HepG2 (cell line): Measurements from ENCODE around the gene USP1. TPM values are rescaled to one million over a fixed set of nuclear protein-coding genes. Genes with fewer than 3 reads are reported as not detected.
A peak's percentile ranks its signal among the peaks of the same experiment; 100 is the strongest.

Experiments
- ATAC-seq: fragments of 200-7000 bp; cut with Tn5 transposase; 3 replicates; pipeline ENCODE4 v1.9.1; 2020; ENCODE audit warnings: mild to moderate bottlenecking, moderate library complexity
- Bru-seq: library from RNA; stranded (reverse); fragments of 400-500 nt; gene quantifications from one replicate; lab custom pipeline; 2021; lab: Mats Ljungman, UMichigan
- BruChase-seq, 2 experiments: library from RNA; stranded (reverse); fragments of 400-500 nt; gene quantifications; one replicate each; lab custom pipeline; 2021; lab: Mats Ljungman, UMichigan
- BruUV-seq: library from RNA; stranded (reverse); fragments of 400-500 nt; replicated peaks from 2 replicates; lab custom pipeline; 2021; lab: Mats Ljungman, UMichigan
- CTCF ChIA-PET: fragments of 300-600 bp; formaldehyde crosslinking; extraction: SDS; loops from one replicate; lab custom pipeline; 2021; ENCODE audit warnings: low total read pairs, inconsistent platforms, low intra/inter-chr PET ratio; lab: Yijun Ruan, JAX
- POLR2A ChIA-PET: fragments of 350-600 bp; sonication (Branson Sonifier 250); formaldehyde crosslinking; loops from one replicate; lab custom pipeline; 2020; ENCODE audit warnings: antibody characterized with exemption, inconsistent platforms; lab: Yijun Ruan, JAX
- DNase-seq: peaks from one replicate; pipeline ENCODE4 v3.0.0-alpha.2; 2015; ENCODE audit warnings: low spot score
- FAIRE-seq: peaks from 3 replicates; lab custom pipeline; 2011; peaks lifted over from hg19 to GRCh38; lab: Jason Lieb, UNC
- H2AFZ ChIP-seq: one replicate; pipeline ENCODE4 v1.6.1; 2011; ENCODE audit warnings: low read length, inconsistent platforms
- H3K27ac ChIP-seq: fragments of 300-600 bp; 3 replicates; pipeline ENCODE4 v1.8.0; 2011; ENCODE audit warnings: mixed run types, mild to moderate bottlenecking, mixed read lengths, low read length, inconsistent platforms; ENCODE audit not compliant: insufficient read depth; ENCODE audit errors: extremely low read length
- H3K27me3 ChIP-seq, 2 experiments: fragments of 200-600 bp in 1 of 2; 2 replicates in 1 of 2; 3 replicates in 1 of 2; pipeline versions ENCODE4 v1.6.0 to v1.8.0; 2011; ENCODE audit warnings: low read length in 2 of 2, mild to moderate bottlenecking in 2 of 2, moderate library complexity in 2 of 2, inconsistent platforms in 1 of 2; ENCODE audit not compliant: insufficient read depth in 2 of 2, control insufficient read depth in 1 of 2
- H3K36me3 ChIP-seq, 2 experiments: fragments of 200-600 bp in 1 of 2; replicated peaks in 1 of 2; 2 replicates in 1 of 2; 3 replicates in 1 of 2; pipeline versions ENCODE4 v1.5.1 to v1.8.0; 2011; ENCODE audit warnings: low read length in 2 of 2, inconsistent platforms in 1 of 2; ENCODE audit not compliant: insufficient read depth in 2 of 2, control insufficient read depth in 1 of 2
- H3K4me1 ChIP-seq: 2 replicates; pipeline ENCODE4 v1.5.1; 2012; ENCODE audit warnings: low read length, inconsistent platforms; ENCODE audit not compliant: insufficient read depth
- H3K4me2 ChIP-seq: 2 replicates; pipeline ENCODE4 v1.6.0; 2011; ENCODE audit warnings: low read depth, low read length, inconsistent platforms
- H3K4me3 ChIP-seq, 3 experiments: fragments of 200-600 bp in 1 of 3; sonication (generic), shearing (Covaris generic) in 1 of 3; replicated peaks in 1 of 3; 2 replicates each; pipeline ENCODE4 v1.5.1; 2011 to 2016; ENCODE audit warnings: low read length in 3 of 3, inconsistent platforms in 2 of 3, low read depth in 2 of 3, mild to moderate bottlenecking in 2 of 3, control low read depth in 1 of 3, mixed read lengths in 1 of 3; ENCODE audit not compliant: insufficient read depth in 1 of 3
- H3K79me2 ChIP-seq: one replicate; pipeline ENCODE4 v1.6.1; 2011; ENCODE audit warnings: low read length, inconsistent platforms; ENCODE audit not compliant: insufficient read depth
- H3K9ac ChIP-seq: 2 replicates; pipeline ENCODE4 v1.6.0; 2011; ENCODE audit warnings: mild to moderate bottlenecking, low read depth, low read length, inconsistent platforms; ENCODE audit not compliant: insufficient read depth
- H3K9me3 ChIP-seq: 2 replicates; pipeline ENCODE4 v1.5.1; 2012; ENCODE audit warnings: mild to moderate bottlenecking, low read length
- H4K20me1 ChIP-seq: 2 replicates; pipeline ENCODE4 v1.6.0; 2011; ENCODE audit warnings: inconsistent platforms, mild to moderate bottlenecking, low read length, moderate library complexity; ENCODE audit not compliant: insufficient read depth
- CC2D1A ChIP-seq: sonication (generic); formaldehyde crosslinking; IDR thresholded peaks from 2 replicates; pipeline ENCODE4 v1.8.1; 2023; ENCODE audit warnings: mild to moderate bottlenecking, missing genetic modification reagents
- DNMT1 ChIP-seq: sonication (generic); formaldehyde crosslinking; IDR thresholded peaks from 2 replicates; pipeline ENCODE4 v1.5.1; 2020; ENCODE audit warnings: mild to moderate bottlenecking, missing genetic modification reagents
- EED ChIP-seq: sonication (generic); formaldehyde crosslinking; IDR thresholded peaks from 2 replicates; pipeline ENCODE4 v1.5.0; 2020; ENCODE audit warnings: mild to moderate bottlenecking, missing genetic modification reagents
- ERF ChIP-seq: IDR thresholded peaks from 2 replicates; pipeline ENCODE4 v1.6.1; 2018; ENCODE audit warnings: missing biosample characterization, missing genetic modification reagents
- HMGA1 ChIP-seq: sonication (generic); formaldehyde crosslinking; conservative IDR thresholded peaks from 2 replicates; pipeline ENCODE4 v1.4.0; 2020; ENCODE audit warnings: missing genetic modification reagents
- KDM5B ChIP-seq: sonication (generic); formaldehyde crosslinking; IDR thresholded peaks from 2 replicates; pipeline ENCODE4 v1.4.0; 2020; ENCODE audit warnings: missing genetic modification reagents, mild to moderate bottlenecking, borderline replicate concordance
- MED13 ChIP-seq: sonication (generic); formaldehyde crosslinking; IDR thresholded peaks from 2 replicates; pipeline ENCODE4 v1.5.0; 2020; ENCODE audit warnings: missing genetic modification reagents
- NCOA2 ChIP-seq: sonication (generic); formaldehyde crosslinking; IDR thresholded peaks from 2 replicates; pipeline ENCODE4 v1.8.0; 2022; ENCODE audit warnings: inconsistent platforms
- RXRA ChIP-seq: sonication (generic); formaldehyde crosslinking; IDR thresholded peaks from 2 replicates; pipeline ENCODE4 v1.5.1; 2020; ENCODE audit warnings: missing genetic modification reagents
- STAG1 ChIP-seq: sonication (generic); formaldehyde crosslinking; IDR thresholded peaks from 2 replicates; pipeline ENCODE4 v1.4.0; 2020; ENCODE audit warnings: missing genetic modification reagents
- TEAD2 ChIP-seq: sonication (generic); formaldehyde crosslinking; IDR thresholded peaks from 2 replicates; pipeline ENCODE4 v1.9.0; 2021; ENCODE audit warnings: missing genetic modification reagents
- TEAD3 ChIP-seq: optimal IDR thresholded peaks from 2 replicates; pipeline ENCODE3; 2016; ENCODE audit warnings: borderline replicate concordance
- U2AF1 ChIP-seq: fragments of 200-400 bp; formaldehyde crosslinking; optimal IDR thresholded peaks from 2 replicates; pipeline ENCODE3; 2017; ENCODE audit warnings: mild to moderate bottlenecking, low read depth, low read length
- ZBTB21 ChIP-seq: sonication (generic); formaldehyde crosslinking; IDR thresholded peaks from 2 replicates; pipeline ENCODE4 v1.4.0; 2020; ENCODE audit warnings: missing genetic modification reagents
- ZKSCAN8 ChIP-seq: IDR thresholded peaks from 2 replicates; pipeline ENCODE4 v1.6.1; 2016; ENCODE audit warnings: borderline replicate concordance, missing genetic modification reagents, missing compliant biosample characterization
- ZNF33B ChIP-seq: sonication (generic); formaldehyde crosslinking; IDR thresholded peaks from 2 replicates; pipeline ENCODE4 v1.5.1; 2020; ENCODE audit warnings: mild to moderate bottlenecking, missing genetic modification reagents
- ZNF441 ChIP-seq: sonication (generic); formaldehyde crosslinking; IDR thresholded peaks from 2 replicates; pipeline ENCODE4 v1.7.0; 2021; ENCODE audit warnings: missing genetic modification reagents, borderline replicate concordance
- ZNF451 ChIP-seq: sonication (generic); formaldehyde crosslinking; IDR thresholded peaks from 2 replicates; pipeline ENCODE4 v1.5.0; 2020; ENCODE audit warnings: mild to moderate bottlenecking, missing genetic modification reagents
- ZNF619 ChIP-seq: sonication (generic); formaldehyde crosslinking; IDR thresholded peaks from 2 replicates; pipeline ENCODE4 v1.4.0; 2020; ENCODE audit warnings: mild to moderate bottlenecking, missing genetic modification reagents
- ZNF724P ChIP-seq: sonication (generic); formaldehyde crosslinking; IDR thresholded peaks from 2 replicates; pipeline ENCODE4 v1.8.0; 2022; ENCODE audit warnings: missing genetic modification reagents, borderline replicate concordance
- ZNF883 ChIP-seq: sonication (generic); formaldehyde crosslinking; IDR thresholded peaks from 2 replicates; pipeline ENCODE4 v1.5.1; 2020; ENCODE audit warnings: mild to moderate bottlenecking, missing genetic modification reagents; ENCODE audit errors: not compliant biosample characterization
- WGBS: methylation state at CpG from one replicate; pipeline ENCODE4 v1.1.6; 2017; ENCODE audit warnings: low lambda C conversion rate; 5-methylcytosine and 5-hydroxymethylcytosine counted together
- in situ Hi-C: cut with HindIII; loops from 2 replicates; pipeline ENCODE4 v1.10.0; 2017; ENCODE audit warnings: low pct_unique_long_range_greater_than_20kb; ENCODE audit not compliant: extremely low pct_ligation_motif_present
- intact Hi-C: fragments of 100-400 bp; cut with micrococcal nuclease; formaldehyde crosslinking; loops from one replicate; pipeline ENCODE4 v1.10.0; 2022; ENCODE audit not compliant: unreplicated experiment
- long read RNA-seq, 2 experiments: library from RNA in 1 of 2; library from polyadenylated mRNA in 1 of 2; stranded (forward) in 1 of 2; unstranded in 1 of 2; transcript quantifications; one replicate each; pipeline ENCODE4 v2.0.0, GENCODE V29; 2019 to 2022
- polyA minus RNA-seq, 3 experiments: library from RNA; depleted of rRNA, polyadenylated mRNA; stranded (reverse); fragments of >200 nt; gene quantifications; 2 replicates each; pipeline ENCODE4 v1.2.3, GENCODE V29; 2011; ENCODE audit warnings: low replicate concordance in 1 of 3
- polyA plus RNA-seq, 8 experiments: library from polyadenylated mRNA; depleted of rRNA in 3 of 8; stranded (reverse) in 7 of 8; unstranded in 1 of 8; fragments of >200 nt; fragmentation: Illumina TruSeq in 4 of 8; extraction: Trizol in 4 of 8; gene quantifications; 2 replicates each; pipeline versions ENCODE4 v1.2.1 to v1.2.3, GENCODE V29; 2011 to 2016; ENCODE audit warnings: low read depth in 4 of 8, missing spikeins in 1 of 8, mixed read lengths in 1 of 8; ENCODE audit not compliant: insufficient read depth in 1 of 8
- total RNA-seq, 5 experiments: library from RNA; depleted of rRNA; stranded (reverse); fragments of >200 nt; fragmentation: Illumina TruSeq; extraction: Trizol; gene quantifications; 2 replicates each; pipeline ENCODE4 v1.2.3, GENCODE V29; 2016; ENCODE audit warnings: low read depth in 1 of 5

Gene USP1
- total RNA-seq (2016; rRNA removed; fragmentation: Illumina TruSeq; extraction: Trizol) = 64.6 and 91.7 TPM in 2 replicates
- 14.4 and 16.9 TPM in 2 replicates for total RNA-seq (2016; cell fraction: cytosol; rRNA removed; fragmentation: Illumina TruSeq; extraction: Trizol; ENCODE audit: low read depth)
- total RNA-seq (2016; cell fraction: insoluble cytoplasmic fraction; rRNA removed; fragmentation: Illumina TruSeq; extraction: Trizol) = 66.6 and 87.1 TPM in 2 replicates
- 39.3 and 41.3 TPM in 2 replicates for total RNA-seq (2016; cell fraction: membrane; rRNA removed; fragmentation: Illumina TruSeq; extraction: Trizol)
- 45.6 and 46.4 TPM in 2 replicates for total RNA-seq (2016; cell fraction: nucleus; rRNA removed; fragmentation: Illumina TruSeq; extraction: Trizol)
- polyA plus RNA-seq (2011; rRNA removed) = 5.8 and 9.0 TPM in 2 replicates
- 3.6 and 5.1 TPM in 2 replicates for polyA plus RNA-seq (2011; cell fraction: cytosol; rRNA removed)
- 4.0 and 4.1 TPM in 2 replicates for polyA plus RNA-seq (2011; cell fraction: nucleus; rRNA removed)
- polyA plus RNA-seq (2012) = 21.2 and 27.7 TPM in 2 replicates
- 4.1 and 4.8 TPM in 2 replicates for polyA plus RNA-seq (2016; cell fraction: cytosol; fragmentation: Illumina TruSeq; extraction: Trizol; ENCODE audit: low read depth)
- polyA plus RNA-seq (2016; cell fraction: insoluble cytoplasmic fraction; fragmentation: Illumina TruSeq; extraction: Trizol; ENCODE audit: low read depth) = 73.4 and 75.3 TPM in 2 replicates
- polyA plus RNA-seq (2016; cell fraction: membrane; fragmentation: Illumina TruSeq; extraction: Trizol; ENCODE audit: low read depth) = 17.2 and 18.4 TPM in 2 replicates
- 51.3 and 52.0 TPM in 2 replicates for polyA plus RNA-seq (2016; cell fraction: nucleus; fragmentation: Illumina TruSeq; extraction: Trizol; ENCODE audit: insufficient read depth, low read depth)
- 2.3 and 6.8 TPM in 2 replicates for polyA minus RNA-seq (2011; rRNA and poly(A)+ RNA removed; ENCODE audit: low replicate concordance)
- polyA minus RNA-seq (2011; cell fraction: cytosol; rRNA and poly(A)+ RNA removed) = 11.4 and 14.2 TPM in 2 replicates
- polyA minus RNA-seq (2011; cell fraction: nucleus; rRNA and poly(A)+ RNA removed) = 13.3 and 14.3 TPM in 2 replicates
- percentile 89 among the genes with signal in this experiment for Bru-seq, nascent RNA
- percentile 96 among the genes with signal in this experiment for BruChase-seq, experiment 1, labeled RNA remaining after a 6-hour chase
- percentile 97 among the genes with signal in this experiment for BruChase-seq, experiment 2, labeled RNA remaining after a 2-hour chase
- long read RNA-seq, experiment 1, partial matches to known transcripts = 37 of 42 reads
- long read RNA-seq, experiment 1, other reads (novel, unspliced or antisense) = 2 of 42 reads
- long read RNA-seq, experiment 2, transcript USP1-201 (9 exons, 3,996 nt) = major isoform, 14 of 64 reads
- long read RNA-seq, experiment 2, partial matches to known transcripts = 46 of 64 reads
- long read RNA-seq, experiment 2, other reads (novel, unspliced or antisense) = 4 of 64 reads

GRCh38 chr1:62436466-62437272 is at the start of gene USP1:
Gene USP1 (plus strand): TSS chr1:62437049. CDS start chr1:62439868, 2,819 bp downstream.
- FAIRE-seq = peak; percentile 98
- H3K79me2 ChIP-seq = peaks cover 48% of the 10 kb centered on the region
- peak within 1 kb of the TSS; percentile 81 for H2AFZ ChIP-seq
- TF ChIP-seq MED13 = peak; percentile 59; the same call in 1 of the 2 replicates
- TF ChIP-seq RXRA (CRISPR knock-in tag) = peak; percentile 32; the same call in 1 of the 2 replicates
- TF ChIP-seq ZNF441 (CRISPR knock-in tag) = peak; percentile 11; the same call in 1 of the 2 replicates
- peak; percentile 54 for TF ChIP-seq ZNF883 (CRISPR knock-in tag)
- 0 out of 2 replicates have a peak, but pooled peaks have one; percentile 22 for TF ChIP-seq ZBTB21
- peak; percentile 63; the same call in 1 of the 2 replicates for TF ChIP-seq ZNF451 (CRISPR knock-in tag)
- no peak; the same call in 1 of the 2 replicates for TF ChIP-seq ZNF619 (CRISPR knock-in tag)
- peak; percentile 1 for TF ChIP-seq U2AF1
- no peak; the same call in none of the 2 replicates for TF ChIP-seq ERF (CRISPR knock-in tag)
- TF ChIP-seq TEAD2 (CRISPR knock-in tag) = no peak
- TF ChIP-seq ZKSCAN8 (CRISPR knock-in tag) = no peak
- TF ChIP-seq TEAD3 (CRISPR knock-in tag) = no peak
- TF ChIP-seq ZNF724P = no peak; the same call in 1 of the 2 replicates
- peak; percentile 72; the same call in 1 of the 2 replicates for TF ChIP-seq ZNF33B (CRISPR knock-in tag)
- no peak for TF ChIP-seq CC2D1A (CRISPR knock-in tag)
- 0 out of 2 replicates have a peak, but pooled peaks have one; percentile 49 for TF ChIP-seq KDM5B (CRISPR knock-in tag)
- TF ChIP-seq HMGA1 = no peak
- TF ChIP-seq EED (CRISPR knock-in tag) = no peak
- TF ChIP-seq STAG1 (CRISPR knock-in tag) = no peak; the same call in 1 of the 2 replicates
- peak; percentile 41; the same call in 1 of the 2 replicates for TF ChIP-seq NCOA2
- TF ChIP-seq DNMT1 (CRISPR knock-in tag) = no peak

More at GRCh38 chr1:62436466-62437272, at the start of gene USP1:
- intact Hi-C loops = no loop called here
- Histone ChIP-seq H3K36me3 (peaks cover under 1 to 6% of the 10 kb centered on the region in 2 experiments; a peak in 3 of 5 replicates), H3K9ac (peak within 1 kb of the TSS; percentile 99), H3K4me2 (peak within 1 kb of the TSS; percentile 85), H3K4me3 (peak within 1 kb of the TSS; percentile 89 to 95 (median 93)), H3K9me3 (no peaks in the 10 kb centered on the region), H4K20me1 (peaks cover 11% of the 10 kb centered on the region), H3K4me1 (peaks cover 33% of the 10 kb centered on the region), H3K27me3 (no peaks in the 10 kb centered on the region; a peak in 1 of 5 replicates), H3K27ac (peak within 1 kb of the TSS; percentile 100)
- in situ Hi-C loops = no loop called here
- WGBS = 0% methylated on average over 4 of the region's 76 CpGs
- ChIA-PET CTCF (no interaction called here), POLR2A (interaction anchor here (0.9 to 2.9 kb wide), 14 partner anchors 11 to 324 kb away, joined by 3 to 97 read pairs (median 4); no protein-coding TSS in a partner anchor)
- ATAC-seq = peak; percentile 93
- peak; percentile 100 for DNase-seq
- BruUV-seq = no TSS peak
